Measurements from ENCODE around the gene MGAT2. TPM values are rescaled to one million over a fixed set of nuclear protein-coding genes. Genes with fewer than 3 reads are reported as not detected.

Gene MGAT2
- total RNA-seq = 10 to 100 TPM; 17.7 to 18.8 (median 17.9) TPM
- 10 to 100 TPM; 15.6 to 26.9 (median 20.3) TPM for polyA plus RNA-seq

DNA sequence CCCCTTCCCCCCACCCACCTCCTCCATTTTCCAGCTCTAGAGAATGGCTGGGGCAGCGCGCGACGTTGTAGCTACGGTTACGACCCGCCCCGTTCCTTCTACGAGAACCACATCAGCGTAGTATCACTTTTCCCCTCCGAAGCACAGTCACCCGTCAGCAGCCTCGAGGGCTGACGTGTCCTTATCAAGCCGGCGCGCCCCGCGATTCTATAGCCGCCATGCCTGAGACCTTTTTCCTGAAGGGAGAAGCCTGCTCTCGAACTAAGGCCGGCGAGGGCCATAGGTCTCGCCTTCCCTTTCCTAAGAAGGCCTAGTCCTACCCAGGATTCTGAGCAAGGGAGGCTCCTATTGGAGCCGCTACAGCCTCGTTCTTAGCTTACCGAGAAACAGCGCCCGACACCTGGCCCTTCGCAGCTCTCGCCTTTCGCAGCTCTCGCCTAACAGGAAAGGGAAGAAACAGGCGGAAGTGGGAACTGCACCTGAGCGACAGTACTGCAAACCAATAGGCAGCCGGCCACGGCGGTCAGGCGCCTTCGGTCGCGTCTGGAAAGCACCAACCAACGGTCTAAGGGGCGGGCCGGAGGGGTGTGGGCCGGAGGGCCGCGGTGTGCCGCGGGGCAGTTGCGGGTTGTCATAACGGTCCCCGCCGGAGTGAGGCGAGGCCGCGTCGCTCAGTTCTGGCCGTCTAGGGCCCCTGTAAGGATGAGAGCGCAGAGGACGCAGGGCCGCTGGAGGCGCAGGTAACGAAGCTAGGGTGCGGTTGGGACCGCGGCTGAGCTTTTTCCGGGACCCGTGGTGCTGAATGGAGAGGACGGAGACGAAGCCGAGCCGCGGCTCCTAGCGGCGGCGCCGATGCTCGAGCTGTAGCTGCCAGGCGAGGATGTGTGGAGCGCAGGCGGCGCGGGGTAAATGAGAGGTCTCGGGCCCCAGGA is at the start of gene MGAT2, which contains the start of gene RPL36AL:
TSS of gene MGAT2 (plus strand) at position 618 of the 932 bp plus-strand sequence. CDS start 470 bp downstream, outside the sequence.
TSS of gene RPL36AL (minus strand) at position 445 of the 932 bp plus-strand sequence. CDS start 1,522 bp downstream, outside the sequence.
- H3K4me1 ChIP-seq = peaks cover 0 to 44% (median 35%) of the 10 kb centered on the region in 4 donors
- intact Hi-C loops (cut with DNase I) = loop anchor here (1.0 to 5.0 kb wide), 3 partner anchors 14 to 33 kb away; partner anchors contain the start of genes DNAAF2, LRR1 and RPS29
- H3K9me3 ChIP-seq = no peaks in the 10 kb centered on the region
- WGBS, 2 donors = 0% methylated on average over 85 of the region's 85 CpGs
- DNase-seq = peak; percentile 99
- H3K27ac ChIP-seq = peak within 1 kb of the TSS; percentile 90 to 97 (median 92)
- H3K36me3 ChIP-seq = peaks cover 0 to 14% (median 3%) of the 10 kb centered on the region in 4 donors
- H3K27me3 ChIP-seq = no peaks in the 10 kb centered on the region
- H3K4me3 ChIP-seq = peak within 1 kb of the TSS; percentile 73 to 95 (median 82)
- TF ChIP-seq POLR2A (IDR thresholded peaks at IDR 0.05) (peak; percentile 95 to 98), EP300 (IDR thresholded peaks at IDR 0.05) (peak in 1 of 4 donors; percentile 27), POLR2AphosphoS5 (IDR thresholded peaks at IDR 0.05) (peak; percentile 96 to 99 (median 99))
- TF ChIP-seq, protein P1, sequence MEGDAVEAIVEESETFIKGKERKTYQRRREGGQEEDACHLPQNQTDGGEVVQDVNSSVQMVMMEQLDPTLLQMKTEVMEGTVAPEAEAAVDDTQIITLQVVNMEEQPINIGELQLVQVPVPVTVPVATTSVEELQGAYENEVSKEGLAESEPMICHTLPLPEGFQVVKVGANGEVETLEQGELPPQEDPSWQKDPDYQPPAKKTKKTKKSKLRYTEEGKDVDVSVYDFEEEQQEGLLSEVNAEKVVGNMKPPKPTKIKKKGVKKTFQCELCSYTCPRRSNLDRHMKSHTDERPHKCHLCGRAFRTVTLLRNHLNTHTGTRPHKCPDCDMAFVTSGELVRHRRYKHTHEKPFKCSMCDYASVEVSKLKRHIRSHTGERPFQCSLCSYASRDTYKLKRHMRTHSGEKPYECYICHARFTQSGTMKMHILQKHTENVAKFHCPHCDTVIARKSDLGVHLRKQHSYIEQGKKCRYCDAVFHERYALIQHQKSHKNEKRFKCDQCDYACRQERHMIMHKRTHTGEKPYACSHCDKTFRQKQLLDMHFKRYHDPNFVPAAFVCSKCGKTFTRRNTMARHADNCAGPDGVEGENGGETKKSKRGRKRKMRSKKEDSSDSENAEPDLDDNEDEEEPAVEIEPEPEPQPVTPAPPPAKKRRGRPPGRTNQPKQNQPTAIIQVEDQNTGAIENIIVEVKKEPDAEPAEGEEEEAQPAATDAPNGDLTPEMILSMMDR (IDR thresholded peaks at IDR 0.05) = peak in 3 of 4 experiments; percentile 11 to 25 (median 14)

DNA sequence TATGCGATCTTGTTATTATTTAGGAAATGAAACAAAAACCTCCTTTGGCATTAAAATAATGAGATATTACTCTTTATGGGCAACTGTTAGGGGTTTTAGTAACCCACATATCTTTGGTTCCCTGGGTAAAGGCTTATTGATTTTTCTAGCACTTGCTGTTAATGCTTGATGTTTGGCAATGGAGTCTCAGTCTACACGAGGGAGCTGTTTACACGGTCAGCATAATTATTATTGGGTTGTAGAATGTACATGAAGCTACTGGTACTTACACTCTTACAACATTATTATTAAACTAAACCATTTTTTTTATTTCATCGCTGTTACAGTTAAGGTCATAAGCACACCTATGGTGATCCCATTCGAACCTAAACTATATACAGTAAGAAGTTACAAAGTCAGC is 46.6 kb upstream of the MGAT2 start:
- Histone ChIP-seq H3K9me3 (no peaks in the 10 kb centered on the region), H3K27ac (no peak overlapping the region), H3K27me3 (no peaks in the 10 kb centered on the region), H3K4me3 (no peak overlapping the region), H3K4me1 (no peaks in the 10 kb centered on the region), H3K36me3 (peaks cover 0 to 29% (median 10%) of the 10 kb centered on the region in 4 donors)
- WGBS, 2 donors = 90 to 93% methylated on average over 5 of the region's 5 CpGs
- DNase-seq = no peak
- no peak for TF ChIP-seq POLR2AphosphoS5 (IDR thresholded peaks at IDR 0.05)
- TF ChIP-seq, protein P1 (IDR thresholded peaks at IDR 0.05) = no peak
- no peak for TF ChIP-seq POLR2A (IDR thresholded peaks at IDR 0.05)
- no peak for TF ChIP-seq EP300 (IDR thresholded peaks at IDR 0.05)
- intact Hi-C loops (cut with DNase I) = no loop called here

DNA sequence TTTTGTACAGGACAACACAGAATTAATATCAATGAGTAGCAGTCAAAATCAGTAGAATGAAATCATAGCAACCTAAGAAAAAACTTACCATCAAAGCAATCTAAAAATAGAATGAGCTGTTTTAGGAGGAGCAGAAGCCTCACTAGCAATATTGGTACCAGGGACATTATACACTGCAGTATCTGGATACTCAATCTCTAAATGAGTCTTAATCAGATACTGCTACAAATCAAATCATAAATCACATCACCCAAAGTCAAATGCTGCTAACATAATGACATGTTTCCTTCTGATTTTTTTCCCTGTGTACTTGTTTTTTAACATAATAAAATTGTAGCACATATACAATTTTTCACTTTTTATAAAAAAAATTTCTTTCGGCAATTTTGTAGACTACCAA is 42.5 kb upstream of the MGAT2 start:
- Histone ChIP-seq H3K4me1 (peaks cover 0 to 14% (median 3%) of the 10 kb centered on the region in 4 donors), H3K27me3 (no peaks in the 10 kb centered on the region), H3K4me3 (no peak overlapping the region), H3K27ac (no peak overlapping the region), H3K36me3 (peaks cover 0 to 42% (median 13%) of the 10 kb centered on the region in 4 donors), H3K9me3 (no peaks in the 10 kb centered on the region)
- 95 to 98% methylated on average over 1 of the region's 1 CpG for WGBS, 2 donors
- intact Hi-C loops (cut with DNase I) = no loop called here
- no peak for DNase-seq
- no peak for TF ChIP-seq POLR2AphosphoS5 (IDR thresholded peaks at IDR 0.05)
- TF ChIP-seq, protein P1 (IDR thresholded peaks at IDR 0.05) = no peak
- no peak for TF ChIP-seq POLR2A (IDR thresholded peaks at IDR 0.05)
- no peak for TF ChIP-seq EP300 (IDR thresholded peaks at IDR 0.05)

DNA sequence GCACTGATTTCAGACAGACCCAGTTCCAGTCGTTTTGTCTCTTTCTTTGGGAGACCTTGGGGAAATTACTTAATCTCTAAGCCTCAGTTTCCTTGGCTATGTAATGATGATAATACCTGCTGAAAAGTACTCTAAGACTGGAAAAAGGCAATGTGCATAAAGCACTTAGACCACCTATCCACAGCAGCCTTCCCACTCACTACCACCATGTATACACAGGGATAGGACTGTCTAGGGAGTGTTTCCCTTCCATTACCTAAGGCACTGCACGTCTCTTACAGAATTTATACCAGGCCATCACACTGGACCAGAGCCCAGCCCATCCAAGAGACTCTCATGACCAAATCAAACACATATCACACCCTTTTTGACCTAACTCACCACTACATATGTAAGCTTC is 40.8 kb upstream of the MGAT2 start:
- no peak overlapping the region for H3K27ac ChIP-seq
- no peaks in the 10 kb centered on the region for H3K27me3 ChIP-seq
- 86 to 88% methylated on average over 2 of the region's 2 CpGs for WGBS, 2 donors
- DNase-seq = no peak
- no peak overlapping the region for H3K4me3 ChIP-seq
- peaks cover 0 to 29% (median 15%) of the 10 kb centered on the region in 4 donors for H3K4me1 ChIP-seq
- intact Hi-C loops (cut with DNase I) = no loop called here
- peaks cover 0 to 49% (median 19%) of the 10 kb centered on the region in 4 donors for H3K36me3 ChIP-seq
- TF ChIP-seq, protein P1 (IDR thresholded peaks at IDR 0.05) = no peak
- no peak for TF ChIP-seq POLR2A (IDR thresholded peaks at IDR 0.05)
- TF ChIP-seq POLR2AphosphoS5 (IDR thresholded peaks at IDR 0.05) = no peak
- TF ChIP-seq EP300 (IDR thresholded peaks at IDR 0.05) = no peak
- H3K9me3 ChIP-seq = no peaks in the 10 kb centered on the region
